ENCODE results near the gene ECE2. TPM values are rescaled to one million over a fixed set of nuclear protein-coding genes. Genes with fewer than 3 reads are reported as not detected.
A peak's percentile ranks its signal among the peaks of the same experiment; 100 is the strongest.

The ECE2 gene
- polyA plus RNA-seq, 2 of the 4 experiments (the other 2 are of a cell fraction) = not detected

DNA sequence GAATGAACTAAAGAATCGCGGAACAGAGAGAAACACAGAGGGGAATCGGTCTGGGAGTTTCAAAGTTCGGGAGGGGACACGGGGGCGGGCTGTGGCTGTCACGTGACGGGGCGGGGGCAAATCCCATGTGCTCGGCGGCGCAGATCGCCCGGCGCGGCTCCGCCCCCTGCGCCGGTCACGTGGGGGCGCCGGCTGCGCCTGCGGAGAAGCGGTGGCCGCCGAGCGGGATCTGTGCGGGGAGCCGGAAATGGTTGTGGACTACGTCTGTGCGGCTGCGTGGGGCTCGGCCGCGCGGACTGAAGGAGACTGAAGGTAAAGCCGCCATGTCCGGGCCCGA is 38.5 kb downstream of the ECE2 start, which contains the start of gene EIF4G1 (continued):
- TF ChIP-seq, protein P1, sequence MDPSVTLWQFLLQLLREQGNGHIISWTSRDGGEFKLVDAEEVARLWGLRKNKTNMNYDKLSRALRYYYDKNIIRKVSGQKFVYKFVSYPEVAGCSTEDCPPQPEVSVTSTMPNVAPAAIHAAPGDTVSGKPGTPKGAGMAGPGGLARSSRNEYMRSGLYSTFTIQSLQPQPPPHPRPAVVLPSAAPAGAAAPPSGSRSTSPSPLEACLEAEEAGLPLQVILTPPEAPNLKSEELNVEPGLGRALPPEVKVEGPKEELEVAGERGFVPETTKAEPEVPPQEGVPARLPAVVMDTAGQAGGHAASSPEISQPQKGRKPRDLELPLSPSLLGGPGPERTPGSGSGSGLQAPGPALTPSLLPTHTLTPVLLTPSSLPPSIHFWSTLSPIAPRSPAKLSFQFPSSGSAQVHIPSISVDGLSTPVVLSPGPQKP (IDR thresholded peaks at IDR 0.05; ENCODE audit: low read depth, low read length) = no peak
- TF ChIP-seq ZC3H11A (IDR thresholded peaks at IDR 0.05) (no peak), JUNB (IDR thresholded peaks at IDR 0.05) (no peak), MYC (IDR thresholded peaks at IDR 0.05; ENCODE audit: borderline replicate concordance, low read length) (peak; percentile 84; the same call in 1 of the 2 replicates), CEBPB (IDR thresholded peaks at IDR 0.05) (no peak), NR3C1 (IDR thresholded peaks at IDR 0.05) (no peak), HOXB13 (CRISPR knock-in tag; IDR thresholded peaks at IDR 0.05; ENCODE audit: low read depth) (no peak), REST (IDR thresholded peaks at IDR 0.05) (no peak), NPAS2 (CRISPR knock-in tag; IDR thresholded peaks at IDR 0.05; ENCODE audit: borderline replicate concordance) (no peak), FOXS1 (CRISPR knock-in tag; IDR thresholded peaks at IDR 0.05) (no peak), POLR2A (IDR thresholded peaks at IDR 0.05; ENCODE audit: low read length) (peak; percentile 44), CTCF (IDR thresholded peaks at IDR 0.05) (no peak), RAD21 (conservative IDR thresholded peaks at IDR 0.05 in 1 of 2, IDR thresholded peaks at IDR 0.05 in 1 of 2) (no peak), ZSCAN20 (CRISPR knock-in tag; IDR thresholded peaks at IDR 0.05) (no peak), JUN (IDR thresholded peaks at IDR 0.05) (peak; percentile 83 to 94; a peak in 3 of 5 replicates), RCOR1 (IDR thresholded peaks at IDR 0.05; ENCODE audit: low read depth, low read length) (no peak), CHD2 (IDR thresholded peaks at IDR 0.05; ENCODE audit: low read length, partially characterized antibody) (no peak), SMC3 (IDR thresholded peaks at IDR 0.05) (no peak), EP300 (IDR thresholded peaks at IDR 0.05) (no peak), FOSB (CRISPR knock-in tag; IDR thresholded peaks at IDR 0.05) (no peak), ZFP36 (IDR thresholded peaks at IDR 0.05; ENCODE audit: borderline replicate concordance, partially characterized antibody) (no peak), POLR2AphosphoS2 (conservative IDR thresholded peaks at IDR 0.05; ENCODE audit: low read length) (no peak), PHF8 (IDR thresholded peaks at IDR 0.05; ENCODE audit: borderline replicate concordance, low read depth) (no peak)
- TF ChIP-seq, protein P2, sequence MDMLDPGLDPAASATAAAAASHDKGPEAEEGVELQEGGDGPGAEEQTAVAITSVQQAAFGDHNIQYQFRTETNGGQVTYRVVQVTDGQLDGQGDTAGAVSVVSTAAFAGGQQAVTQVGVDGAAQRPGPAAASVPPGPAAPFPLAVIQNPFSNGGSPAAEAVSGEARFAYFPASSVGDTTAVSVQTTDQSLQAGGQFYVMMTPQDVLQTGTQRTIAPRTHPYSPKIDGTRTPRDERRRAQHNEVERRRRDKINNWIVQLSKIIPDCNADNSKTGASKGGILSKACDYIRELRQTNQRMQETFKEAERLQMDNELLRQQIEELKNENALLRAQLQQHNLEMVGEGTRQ (IDR thresholded peaks at IDR 0.05) = peak; percentile 98
- TF ChIP-seq, protein P3, sequence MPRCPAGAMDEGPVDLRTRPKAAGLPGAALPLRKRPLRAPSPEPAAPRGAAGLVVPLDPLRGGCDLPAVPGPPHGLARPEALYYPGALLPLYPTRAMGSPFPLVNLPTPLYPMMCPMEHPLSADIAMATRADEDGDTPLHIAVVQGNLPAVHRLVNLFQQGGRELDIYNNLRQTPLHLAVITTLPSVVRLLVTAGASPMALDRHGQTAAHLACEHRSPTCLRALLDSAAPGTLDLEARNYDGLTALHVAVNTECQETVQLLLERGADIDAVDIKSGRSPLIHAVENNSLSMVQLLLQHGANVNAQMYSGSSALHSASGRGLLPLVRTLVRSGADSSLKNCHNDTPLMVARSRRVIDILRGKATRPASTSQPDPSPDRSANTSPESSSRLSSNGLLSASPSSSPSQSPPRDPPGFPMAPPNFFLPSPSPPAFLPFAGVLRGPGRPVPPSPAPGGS (IDR thresholded peaks at IDR 0.05) = 0 out of 3 replicates have a peak, but pooled peaks have one; percentile 51

Data from A549 (cell line).